Measurements from ENCODE around the gene CBARP. TPM values are rescaled to one million over a fixed set of nuclear protein-coding genes. Genes with fewer than 3 reads are reported as not detected.

The CBARP gene
- polyA plus RNA-seq, 3 donors from 2014 or later = not detected

- H3K36me3 Mint-ChIP-seq = no peaks in the 10 kb centered on the region
- DNase-seq = peak; percentile 93 to 94 (median 94)
- peak overlapping the region in 5 of 6 donors; percentile 31 to 87 (median 77) for H3K27ac Mint-ChIP-seq
- H3K9me3 Mint-ChIP-seq = no peaks in the 10 kb centered on the region
- H3K4me3 Mint-ChIP-seq = peak overlapping the region; percentile 36 to 80 (median 53)
- H3K27me3 Mint-ChIP-seq (ENCODE audit: low read depth in 3 of 3) = peaks cover 10 to 20% (median 13%) of the 10 kb centered on the region in 3 donors
- H3K4me1 Mint-ChIP-seq = peaks cover 26 to 39% of the 10 kb centered on the region in 2 donors
Observed at GRCh38 chr19:1239796-1240737, 2.3 kb upstream of the CBARP start.

- peaks cover 21 to 35% of the 10 kb centered on the region in 2 donors for H3K4me1 Mint-ChIP-seq
- no peak for DNase-seq
- H3K4me3 Mint-ChIP-seq = peak overlapping the region; percentile 20 to 80 (median 50)
Observed at GRCh38 chr19:1239420-1239795, 1.6 kb upstream of the CBARP start.

GRCh38 chr19:1238369-1239303, 831 bp upstream of the CBARP start:
- Mint-ChIP-seq H3K9me3 (no peaks in the 10 kb centered on the region), H3K36me3 (no peaks in the 10 kb centered on the region), H3K4me1 (peaks cover 20 to 34% of the 10 kb centered on the region in 2 donors), H3K4me3 (peak overlapping the region; percentile 73 to 86 (median 79)), H3K27me3 (ENCODE audit: low read depth in 3 of 3) (peaks cover 10 to 20% (median 14%) of the 10 kb centered on the region in 3 donors), H3K27ac (peak overlapping the region in 5 of 6 donors; percentile 74 to 87 (median 79))
- no peak for DNase-seq

More at GRCh38 chr19:1239420-1239795, 1.6 kb upstream of the CBARP start:
- Mint-ChIP-seq H3K9me3 (no peaks in the 10 kb centered on the region), H3K27ac (peak overlapping the region in 5 of 6 donors; percentile 74 to 87 (median 79)), H3K27me3 (ENCODE audit: low read depth in 3 of 3) (peaks cover 10 to 20% (median 13%) of the 10 kb centered on the region in 3 donors), H3K36me3 (no peaks in the 10 kb centered on the region)

- Mint-ChIP-seq H3K4me1 (peaks cover 20 to 23% of the 10 kb centered on the region in 2 donors), H3K4me3 (peak overlapping the region in 2 of 5 donors; percentile 13 to 49), H3K9me3 (no peaks in the 10 kb centered on the region), H3K36me3 (no peaks in the 10 kb centered on the region), H3K27me3 (ENCODE audit: low read depth in 3 of 3) (peaks cover 10 to 22% (median 15%) of the 10 kb centered on the region in 3 donors), H3K27ac (no peak overlapping the region)
- no peak for DNase-seq
Observed at GRCh38 chr19:1237027-1237659, 662 bp downstream of the CBARP start.

- H3K27ac Mint-ChIP-seq = no peak overlapping the region
- no peak for DNase-seq
- H3K36me3 Mint-ChIP-seq = no peaks in the 10 kb centered on the region
- H3K4me3 Mint-ChIP-seq = no peak overlapping the region
- peaks cover 18 to 21% of the 10 kb centered on the region in 2 donors for H3K4me1 Mint-ChIP-seq
- peaks cover 10 to 21% (median 15%) of the 10 kb centered on the region in 3 donors for H3K27me3 Mint-ChIP-seq (ENCODE audit: low read depth in 3 of 3)
- H3K9me3 Mint-ChIP-seq = no peaks in the 10 kb centered on the region
Observed at GRCh38 chr19:1236576-1236975, 1.2 kb downstream of the CBARP start.

- Mint-ChIP-seq H3K4me3 (no peak overlapping the region), H3K36me3 (no peaks in the 10 kb centered on the region), H3K27me3 (ENCODE audit: low read depth in 3 of 3) (peaks cover 4 to 18% (median 13%) of the 10 kb centered on the region in 3 donors), H3K27ac (no peak overlapping the region), H3K9me3 (no peaks in the 10 kb centered on the region), H3K4me1 (peaks cover 13 to 14% of the 10 kb centered on the region in 2 donors)
- no peak for DNase-seq
Observed at GRCh38 chr19:1235625-1236538, 1.9 kb downstream of the CBARP start.

- no peak for DNase-seq
- Mint-ChIP-seq H3K36me3 (no peaks in the 10 kb centered on the region), H3K4me1 (peaks cover 12 to 13% of the 10 kb centered on the region in 2 donors), H3K9me3 (no peaks in the 10 kb centered on the region), H3K4me3 (no peak overlapping the region), H3K27me3 (ENCODE audit: low read depth in 3 of 3) (peaks cover 4 to 18% (median 13%) of the 10 kb centered on the region in 3 donors), H3K27ac (no peak overlapping the region)
Observed at GRCh38 chr19:1234955-1235380, 2.8 kb downstream of the CBARP start.

GRCh38 chr19:1234051-1234954, 3.5 kb downstream of the CBARP start:
- H3K9me3 Mint-ChIP-seq = no peaks in the 10 kb centered on the region
- H3K27ac Mint-ChIP-seq = no peak overlapping the region
- H3K27me3 Mint-ChIP-seq (ENCODE audit: low read depth in 3 of 3) = peaks cover 4 to 16% (median 13%) of the 10 kb centered on the region in 3 donors
- H3K36me3 Mint-ChIP-seq = no peaks in the 10 kb centered on the region
- no peak overlapping the region for H3K4me3 Mint-ChIP-seq
- peaks cover 10 to 12% of the 10 kb centered on the region in 2 donors for H3K4me1 Mint-ChIP-seq
- no peak for DNase-seq

- Mint-ChIP-seq H3K36me3 (no peaks in the 10 kb centered on the region), H3K4me1 (peaks cover 0 to 1% of the 10 kb centered on the region in 2 donors), H3K27me3 (ENCODE audit: low read depth in 3 of 3) (peaks cover 0 to 7% (median 3%) of the 10 kb centered on the region in 3 donors), H3K27ac (no peak overlapping the region), H3K4me3 (no peak overlapping the region), H3K9me3 (no peaks in the 10 kb centered on the region)
- DNase-seq = no peak
Observed at GRCh38 chr19:1233115-1233667, 4.6 kb downstream of the CBARP start.

GRCh38 chr19:1232652-1233072, 5.1 kb downstream of the CBARP start:
- Mint-ChIP-seq H3K36me3 (no peaks in the 10 kb centered on the region), H3K27me3 (ENCODE audit: low read depth in 3 of 3) (peaks cover 0 to 5% (median 3%) of the 10 kb centered on the region in 3 donors), H3K4me3 (no peak overlapping the region), H3K27ac (peak overlapping the region in 2 of 6 donors; percentile 49 to 58), H3K4me1 (no peaks in the 10 kb centered on the region), H3K9me3 (no peaks in the 10 kb centered on the region)
- no peak for DNase-seq
